ENCODE measurements around the gene KIF19.
"Not testable (repeated sequence)": the region's sequence is repeated elsewhere in the genome, so short reads cannot be mapped to it uniquely, and the experiment has no call there.

KIF19 gene

DNA sequence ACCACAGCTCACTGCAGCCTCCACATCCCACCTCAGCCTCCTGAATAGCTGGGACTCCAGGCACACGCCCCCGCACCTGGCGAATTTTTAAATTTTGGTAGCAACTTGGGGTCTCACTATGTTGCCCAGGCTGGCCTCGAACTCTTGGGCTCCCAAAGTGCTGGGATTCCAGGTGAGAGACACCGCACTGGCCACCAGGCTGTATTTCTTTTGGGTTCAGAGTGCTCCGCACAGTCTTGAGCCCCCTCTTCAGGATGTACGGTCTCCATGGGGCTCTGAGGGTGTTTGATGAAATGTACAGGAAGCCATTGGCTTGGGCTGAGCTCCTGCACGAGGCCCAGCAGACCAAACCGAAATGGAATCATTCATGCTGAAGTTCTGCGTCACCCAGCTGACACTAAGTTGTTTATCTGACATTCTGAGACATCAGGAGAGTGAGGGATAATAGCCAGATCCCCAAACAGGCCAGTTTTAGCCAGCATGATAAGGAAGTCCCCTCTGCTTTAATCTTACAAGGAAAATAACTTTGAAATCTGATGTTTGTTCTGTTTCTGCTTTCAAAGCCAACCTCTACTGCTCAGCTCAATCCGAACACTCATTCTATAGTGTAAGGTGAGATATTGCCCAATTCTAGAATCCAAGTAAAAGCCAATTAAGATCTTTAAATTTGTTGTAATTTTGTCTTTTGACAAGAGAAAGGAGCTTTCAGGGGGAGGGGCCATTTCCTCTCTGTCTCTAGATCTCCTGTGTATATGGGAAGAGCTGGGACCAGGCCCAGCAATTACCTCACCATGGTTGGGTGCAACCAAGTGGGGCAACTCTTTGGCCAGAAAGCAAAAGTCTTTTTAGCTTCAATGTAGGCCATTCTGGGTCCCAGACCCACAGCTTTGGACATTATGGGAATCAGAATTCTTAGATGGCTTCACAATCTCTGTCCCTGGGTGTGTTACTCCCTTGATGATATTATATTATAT lies 64.9 kb downstream of the KIF19 start:
- DNase-seq, result no peak

GRCh38 chr17:74391771-74392170 lies 65.7 kb downstream of the KIF19 start:
- no peak for DNase-seq

DNA sequence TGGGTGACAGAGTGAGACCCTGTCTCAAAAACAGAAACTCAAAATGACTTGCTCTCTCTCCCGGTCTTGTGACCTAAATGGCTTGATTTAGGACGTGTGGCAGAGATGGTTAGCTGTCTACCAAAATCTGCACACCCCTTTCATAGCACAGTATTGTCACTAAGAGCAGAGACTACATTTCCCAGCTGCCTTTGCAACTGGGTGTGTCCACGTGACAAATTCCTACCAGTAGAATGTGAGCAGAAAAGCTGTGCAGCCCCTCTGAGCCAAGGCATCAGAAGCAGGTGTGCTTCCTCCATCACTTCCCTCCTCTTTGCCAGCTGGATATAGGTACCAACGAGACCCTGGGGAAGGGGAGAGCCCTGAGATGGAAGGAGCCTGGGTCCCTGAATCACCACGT lies 66.8 kb downstream of the KIF19 start:
- no peak for DNase-seq

DNA sequence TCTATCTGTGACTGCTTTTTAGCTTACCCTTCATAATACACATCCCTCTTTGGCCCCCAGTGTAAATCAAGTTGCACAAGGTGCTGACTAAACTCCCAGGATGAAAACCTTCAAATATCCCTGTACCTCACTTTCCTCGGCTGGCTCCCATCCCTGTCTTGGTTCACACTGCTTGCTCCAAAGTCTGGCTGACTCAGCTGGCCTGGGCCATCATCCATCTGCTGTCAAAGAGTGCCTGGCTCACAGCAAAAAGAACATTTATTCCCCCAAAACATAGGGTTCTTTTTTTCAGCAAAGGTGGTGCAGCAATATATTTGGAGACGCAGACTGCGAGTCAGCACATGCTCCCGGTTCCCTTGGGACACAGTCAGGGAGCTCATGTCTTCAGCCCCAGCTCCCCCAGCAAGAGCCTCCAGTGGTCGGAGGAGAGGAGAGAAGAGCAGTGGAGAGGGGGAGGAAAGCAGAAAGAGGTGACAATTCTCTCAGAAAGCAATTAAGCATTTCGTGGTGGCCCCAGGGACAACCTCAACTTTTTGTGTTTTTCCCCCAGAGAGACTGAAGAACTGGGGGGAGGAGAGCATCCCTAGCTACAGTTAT lies 67.4 kb downstream of the KIF19 start:
- DNase-seq, result no peak

DNA sequence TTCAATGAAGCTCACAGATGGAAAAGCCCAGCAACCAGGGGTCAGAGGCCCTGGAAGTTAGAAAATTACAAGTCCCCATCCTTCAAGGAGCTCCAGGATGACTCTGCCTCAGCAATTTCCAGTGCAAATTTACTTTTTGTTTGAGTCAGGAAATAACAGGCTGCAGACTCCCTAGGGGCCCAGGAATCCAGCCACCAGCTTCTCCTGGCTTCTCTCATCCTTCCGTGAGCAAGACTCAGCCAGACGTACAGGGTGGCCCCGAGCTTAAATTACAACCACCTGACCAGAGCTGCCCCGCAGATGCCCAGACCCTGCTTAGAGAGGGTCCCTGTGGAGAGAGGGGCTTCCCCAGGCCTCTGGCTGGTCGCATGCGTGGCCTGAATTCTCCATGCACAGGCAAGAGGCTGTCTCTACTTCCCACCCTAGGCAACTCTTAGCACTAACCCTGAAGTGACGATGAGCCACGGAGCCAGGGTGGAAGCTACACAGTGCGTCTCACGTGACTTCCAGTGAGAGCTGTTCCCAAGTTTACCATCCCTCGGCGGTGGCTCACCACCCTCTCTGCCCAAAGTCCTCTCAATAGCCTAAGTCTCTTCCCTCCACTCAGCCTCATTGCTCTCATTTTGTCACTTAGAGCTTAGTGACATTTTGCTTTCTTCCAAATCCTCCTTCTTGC lies 68.4 kb downstream of the KIF19 start:
- DNase-seq, result no peak

DNA sequence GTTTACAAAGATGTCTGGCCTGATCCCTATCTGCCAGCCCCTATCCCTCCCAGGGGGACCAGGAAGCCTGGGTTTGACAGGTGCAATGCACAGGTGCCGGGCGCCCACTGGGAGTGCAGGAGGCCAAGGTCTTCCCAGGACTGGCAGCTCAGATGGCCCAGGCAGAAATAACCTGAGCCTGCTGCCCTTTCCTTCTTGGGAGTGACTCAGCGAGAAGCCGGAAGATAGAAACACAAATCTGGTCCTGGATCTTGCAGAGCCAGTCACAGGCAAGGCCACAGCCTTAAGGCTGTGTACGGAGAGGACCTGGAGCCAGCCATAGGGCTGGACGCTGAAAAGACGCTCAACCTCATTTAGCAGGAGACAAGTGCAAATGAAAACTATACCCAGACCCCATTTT lies 69.0 kb downstream of the KIF19 start:
- DNase-seq, result no peak

DNA sequence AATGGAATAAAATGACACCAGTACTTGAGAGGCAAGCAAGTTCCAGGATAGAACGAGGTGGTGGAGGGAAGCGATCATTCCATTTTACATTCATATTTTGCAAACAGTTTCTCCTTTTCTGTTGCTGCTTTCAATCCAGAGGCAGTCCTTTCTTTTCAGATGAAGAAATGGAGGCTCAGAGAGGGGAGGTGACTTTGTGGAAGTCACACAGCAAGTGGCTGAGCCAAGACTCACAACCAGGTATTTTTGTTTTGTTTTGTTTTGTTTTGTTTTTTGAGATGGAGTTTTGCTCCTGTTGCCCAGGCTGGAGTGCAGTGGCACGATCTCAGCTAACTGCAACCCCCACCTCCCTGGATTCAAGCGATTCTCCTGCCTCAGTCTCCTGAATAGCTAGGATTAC lies 70.5 kb downstream of the KIF19 start:
- DNase-seq, result no peak

DNA sequence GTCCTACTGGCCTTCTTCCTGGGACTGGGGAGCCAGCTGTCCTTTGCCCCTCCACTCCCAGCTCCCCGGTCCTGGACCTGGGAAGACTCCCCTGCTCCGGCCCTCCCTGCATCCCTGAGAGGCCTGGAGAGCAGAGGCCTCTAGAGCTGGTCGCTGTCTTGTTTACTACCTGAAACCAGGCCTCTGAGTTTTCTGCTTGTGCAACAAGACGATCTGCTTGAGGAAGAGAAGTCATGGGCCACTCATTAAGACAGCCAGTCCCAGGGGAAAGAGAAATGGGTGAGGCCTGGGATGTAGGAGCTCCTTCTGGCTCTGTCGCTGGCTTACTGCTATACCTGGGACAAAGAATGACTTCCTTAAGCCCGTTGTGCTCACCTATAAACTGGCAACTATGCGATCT lies 76.0 kb downstream of the KIF19 start:
- no peak for DNase-seq

DNA sequence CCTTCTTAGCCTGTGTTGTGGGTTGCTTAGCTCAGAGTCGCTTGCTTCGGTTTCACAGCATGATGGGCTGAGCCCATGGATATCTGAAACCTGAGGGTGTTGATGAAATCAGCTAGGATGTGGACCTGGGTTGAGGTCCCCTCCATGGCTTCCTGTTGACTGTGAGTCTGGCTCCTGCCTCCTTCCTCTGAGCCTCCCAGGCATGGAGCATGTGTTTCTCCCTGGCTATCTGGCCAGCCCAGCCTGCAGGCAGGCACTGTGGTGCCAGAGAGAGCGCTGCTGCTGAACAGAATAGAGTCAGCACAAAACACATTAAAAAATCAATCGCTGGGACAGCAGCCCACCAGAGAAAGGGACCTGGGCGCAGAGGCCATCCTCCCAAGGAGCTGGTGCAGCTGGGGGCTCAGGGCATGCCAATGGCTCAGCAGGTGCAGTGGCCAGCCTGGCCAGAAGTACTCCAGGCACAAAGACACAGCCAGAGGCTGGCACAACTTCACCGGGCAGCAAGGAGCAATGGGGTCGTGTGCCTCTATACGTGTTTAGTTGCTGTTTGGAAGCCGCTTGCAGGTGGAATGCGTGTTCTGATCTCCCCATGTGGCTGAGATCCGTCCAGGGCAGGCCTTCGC lies 77.6 kb downstream of the KIF19 start:
- no peak for DNase-seq

- no peak for DNase-seq
Observed at GRCh38 chr17:74404218-74404617, 78.2 kb downstream of the KIF19 start.

DNA sequence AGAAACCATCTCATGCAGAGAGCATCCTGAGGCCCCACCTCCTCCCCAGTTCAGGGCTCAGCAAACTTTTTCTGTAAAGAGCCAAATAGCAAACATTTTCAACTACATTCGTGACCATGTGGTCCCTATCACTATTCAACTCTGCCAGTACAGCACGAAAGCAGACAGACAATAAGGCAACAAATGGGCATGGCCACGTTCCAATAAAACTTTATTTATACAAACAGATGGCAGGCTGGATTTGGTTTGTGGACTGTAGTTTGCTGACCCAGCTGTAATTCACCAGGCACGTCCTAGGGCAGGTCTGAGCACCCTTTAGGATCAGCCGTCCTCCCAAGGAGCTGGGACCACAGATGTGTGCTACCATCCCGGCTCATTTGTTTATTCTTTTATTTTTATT lies 78.8 kb downstream of the KIF19 start:
- no peak for DNase-seq

- not testable (repeated sequence) for DNase-seq
Observed at GRCh38 chr17:74405311-74405710, 79.3 kb downstream of the KIF19 start.
